KOPT-K1 (cell line): ENCODE data around the gene MAD1L1.

ENCODE experiments used
- H3K27ac ChIP-seq: fragments of 200-600 bp; sonication (generic); 2 replicates; pipeline ENCODE4 v1.5.1; 2016; ENCODE audit warnings: antibody characterized with exemption, mild to moderate bottlenecking, low read depth, low read length; ENCODE audit not compliant: poor library complexity, severe bottlenecking
- H3K36me3 ChIP-seq: fragments of 200-600 bp; sonication (generic); 2 replicates; pipeline ENCODE4 v1.5.1; 2017; ENCODE audit warnings: antibody characterized with exemption, mild to moderate bottlenecking, low read length, moderate library complexity; ENCODE audit not compliant: insufficient read depth
- H3K9me3 ChIP-seq: fragments of 200-600 bp; sonication (generic); 2 replicates; pipeline ENCODE4 v1.5.1; 2017; ENCODE audit warnings: antibody characterized with exemption, low read length, mild to moderate bottlenecking; ENCODE audit not compliant: insufficient read depth, poor library complexity, severe bottlenecking

Gene MAD1L1

GRCh38 chr7:2078899-2079298, 153.8 kb downstream of the MAD1L1 start:
- Histone ChIP-seq H3K9me3 (no peaks in the 10 kb centered on the region), H3K36me3 (peaks cover 26% of the 10 kb centered on the region), H3K27ac (no peak overlapping the region)

DNA sequence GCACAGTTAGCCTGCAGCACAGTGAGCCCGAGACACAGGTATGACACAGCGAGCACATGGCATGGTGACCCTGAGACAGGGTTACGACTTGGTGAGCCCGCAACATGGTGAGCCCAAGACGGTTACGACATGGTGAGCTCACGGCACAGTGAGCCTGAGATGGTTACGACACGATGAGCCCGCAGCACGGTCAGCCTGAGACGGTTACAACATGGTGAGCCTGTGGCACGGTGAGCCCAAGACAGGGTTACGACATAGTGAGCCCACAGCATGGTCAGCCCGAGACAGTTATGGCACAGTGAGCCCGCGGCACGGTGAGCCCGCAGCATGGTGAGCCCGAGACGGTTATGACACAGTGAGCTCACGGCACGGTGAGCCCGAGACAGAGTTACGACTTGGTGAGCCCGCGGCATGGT, 156.1 kb downstream of the MAD1L1 start:
- no peak overlapping the region for H3K27ac ChIP-seq
- no peaks in the 10 kb centered on the region for H3K9me3 ChIP-seq
- H3K36me3 ChIP-seq = peaks cover 13% of the 10 kb centered on the region

GRCh38 chr7:2075811-2076210, 156.9 kb downstream of the MAD1L1 start:
- H3K27ac ChIP-seq = no peak overlapping the region
- H3K9me3 ChIP-seq = no peaks in the 10 kb centered on the region
- H3K36me3 ChIP-seq = peaks cover 13% of the 10 kb centered on the region

GRCh38 chr7:2074691-2075090, 158.1 kb downstream of the MAD1L1 start:
- H3K36me3 ChIP-seq = peaks cover 13% of the 10 kb centered on the region
- peak overlapping the region; percentile 52 for H3K27ac ChIP-seq
- no peaks in the 10 kb centered on the region for H3K9me3 ChIP-seq

DNA sequence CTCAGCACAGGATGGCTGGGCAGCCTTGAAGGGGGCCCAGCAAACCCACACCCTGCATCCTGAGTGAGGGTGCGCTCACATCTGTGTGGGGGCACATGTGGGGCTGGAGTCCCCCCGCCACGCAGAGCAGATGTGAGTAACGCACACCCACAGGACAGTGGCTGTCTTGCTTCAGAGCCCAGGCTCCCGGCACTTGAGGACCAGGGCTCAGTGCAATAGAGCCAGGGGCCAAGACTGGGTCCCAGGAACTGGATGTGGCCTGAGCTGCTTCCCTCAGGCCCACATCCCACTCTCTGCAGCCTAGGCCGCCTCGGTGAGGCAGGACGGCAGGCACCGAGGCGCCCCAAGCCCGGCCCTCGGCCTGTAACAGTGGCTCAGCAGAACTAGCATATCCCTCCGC, 159.9 kb downstream of the MAD1L1 start:
- Histone ChIP-seq H3K36me3 (peaks cover 22% of the 10 kb centered on the region), H3K9me3 (no peaks in the 10 kb centered on the region), H3K27ac (peak overlapping the region; percentile 52)

DNA sequence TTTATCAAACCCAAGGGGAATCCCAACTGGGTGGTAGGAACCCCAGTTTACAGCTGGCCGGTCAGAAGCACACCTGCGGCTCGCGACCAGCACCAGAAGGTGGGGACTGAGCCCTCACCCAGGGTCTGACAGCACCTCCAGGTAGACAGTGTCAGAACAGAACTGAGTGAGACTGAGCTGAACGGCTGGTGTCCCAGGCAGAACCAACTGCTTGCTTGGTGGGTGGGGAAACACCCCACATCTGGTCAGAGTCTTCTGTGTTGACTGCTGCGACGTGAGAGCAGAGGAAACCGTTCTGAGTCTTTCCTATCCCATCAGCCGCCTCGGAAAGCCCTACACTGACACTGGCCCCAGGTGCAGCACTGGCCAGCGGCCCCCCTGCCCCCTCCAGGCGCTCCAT, 160.7 kb downstream of the MAD1L1 start:
- H3K36me3 ChIP-seq = peaks cover 28% of the 10 kb centered on the region
- peak overlapping the region; percentile 52 for H3K27ac ChIP-seq
- no peaks in the 10 kb centered on the region for H3K9me3 ChIP-seq

DNA sequence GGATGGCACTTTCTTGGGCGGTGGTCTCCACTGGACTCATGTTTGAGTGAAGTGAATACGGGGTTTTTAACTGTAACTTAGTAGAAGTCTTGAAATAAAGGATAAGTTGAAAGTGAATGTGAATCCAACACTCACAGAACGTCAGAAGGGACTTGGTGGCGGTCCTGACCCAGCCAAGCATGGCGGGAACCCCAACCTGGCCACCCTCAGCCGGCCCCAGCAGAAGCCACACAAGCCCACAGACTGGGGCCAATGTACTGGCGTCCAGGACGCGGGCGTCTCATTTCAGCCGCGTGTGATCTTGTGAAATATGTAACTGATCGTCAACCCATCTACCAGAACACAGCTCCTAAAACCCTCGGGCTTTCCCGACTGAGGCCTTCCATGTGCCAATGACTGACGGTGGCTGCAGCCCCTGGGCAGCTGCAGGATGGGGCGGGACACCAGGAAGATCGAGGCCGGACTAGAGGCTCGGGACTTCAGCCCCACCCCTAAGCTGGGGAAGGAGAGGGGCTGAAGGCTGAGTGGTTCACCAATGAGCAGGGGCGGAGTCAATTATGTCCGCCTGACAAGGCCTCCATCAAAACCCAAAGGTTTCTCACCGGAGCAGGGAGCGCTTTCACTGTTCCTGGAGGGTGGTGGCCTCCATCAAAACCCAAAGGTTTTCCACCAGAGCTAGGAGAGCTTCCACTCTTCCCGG, 161.5 kb downstream of the MAD1L1 start:
- H3K9me3 ChIP-seq = no peaks in the 10 kb centered on the region
- H3K36me3 ChIP-seq = peaks cover 21% of the 10 kb centered on the region
- peak overlapping the region; percentile 52 for H3K27ac ChIP-seq

GRCh38 chr7:2070151-2070763, 162.5 kb downstream of the MAD1L1 start:
- no peak overlapping the region for H3K27ac ChIP-seq
- H3K9me3 ChIP-seq = no peaks in the 10 kb centered on the region
- peaks cover 15% of the 10 kb centered on the region; the same call in 1 of the 2 replicates for H3K36me3 ChIP-seq

- Histone ChIP-seq H3K9me3 (no peaks in the 10 kb centered on the region), H3K36me3 (peaks cover 21% of the 10 kb centered on the region), H3K27ac (no peak overlapping the region)
Observed at GRCh38 chr7:2069472-2069860, 163.3 kb downstream of the MAD1L1 start.

DNA sequence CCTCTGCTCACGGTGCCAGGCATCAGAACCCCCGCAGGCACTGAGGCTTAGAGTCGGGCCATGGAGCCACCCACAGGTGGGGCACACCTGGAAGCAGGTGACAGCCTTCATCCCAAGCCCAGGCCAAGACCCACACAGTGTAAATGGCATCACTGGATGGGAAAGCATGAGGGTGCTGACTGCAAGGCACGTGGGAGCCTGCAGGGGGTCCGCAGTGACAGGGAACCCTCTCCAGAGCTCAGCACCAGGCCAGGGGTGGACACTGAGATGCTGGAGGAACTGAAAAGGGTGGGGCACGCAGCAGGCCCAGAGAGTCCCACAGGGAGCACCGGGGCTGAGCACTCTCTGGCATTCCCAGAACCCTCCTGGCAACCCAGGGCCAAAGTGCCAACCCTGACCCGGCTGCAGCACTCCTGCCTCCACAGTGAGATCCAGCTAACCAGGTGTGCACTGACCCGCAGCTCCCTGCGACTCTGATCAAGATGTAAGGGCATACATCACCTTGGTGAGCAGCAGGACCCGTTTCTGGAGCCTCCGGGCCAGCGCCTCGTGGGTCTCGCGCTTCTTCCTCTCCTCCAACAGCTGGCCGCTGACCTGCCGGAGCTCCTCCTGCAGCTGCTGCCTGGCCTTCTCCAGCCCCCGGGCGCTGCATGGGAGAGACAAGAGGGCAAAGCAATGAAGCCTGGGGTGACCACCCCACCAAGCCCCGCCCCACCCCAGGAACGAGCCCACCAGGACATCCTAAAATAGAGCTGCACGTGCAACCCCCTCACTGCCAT, 163.9 kb downstream of the MAD1L1 start:
- H3K9me3 ChIP-seq = no peaks in the 10 kb centered on the region
- peaks cover 27% of the 10 kb centered on the region for H3K36me3 ChIP-seq
- peak overlapping the region; percentile 97 for H3K27ac ChIP-seq

- Histone ChIP-seq H3K27ac (peak overlapping the region; percentile 97), H3K36me3 (peaks cover 51% of the 10 kb centered on the region), H3K9me3 (peaks cover 3% of the 10 kb centered on the region)
Observed at GRCh38 chr7:2066251-2066919, 166.4 kb downstream of the MAD1L1 start.

- peaks cover 10% of the 10 kb centered on the region for H3K9me3 ChIP-seq
- peak overlapping the region; percentile 97 for H3K27ac ChIP-seq
- H3K36me3 ChIP-seq = peaks cover 57% of the 10 kb centered on the region
Observed at GRCh38 chr7:2065528-2065927, 167.2 kb downstream of the MAD1L1 start.

- Histone ChIP-seq H3K36me3 (peaks cover 69% of the 10 kb centered on the region), H3K9me3 (peaks cover 22% of the 10 kb centered on the region), H3K27ac (peak overlapping the region; percentile 97)
Observed at GRCh38 chr7:2063563-2064260, 169.0 kb downstream of the MAD1L1 start.

DNA sequence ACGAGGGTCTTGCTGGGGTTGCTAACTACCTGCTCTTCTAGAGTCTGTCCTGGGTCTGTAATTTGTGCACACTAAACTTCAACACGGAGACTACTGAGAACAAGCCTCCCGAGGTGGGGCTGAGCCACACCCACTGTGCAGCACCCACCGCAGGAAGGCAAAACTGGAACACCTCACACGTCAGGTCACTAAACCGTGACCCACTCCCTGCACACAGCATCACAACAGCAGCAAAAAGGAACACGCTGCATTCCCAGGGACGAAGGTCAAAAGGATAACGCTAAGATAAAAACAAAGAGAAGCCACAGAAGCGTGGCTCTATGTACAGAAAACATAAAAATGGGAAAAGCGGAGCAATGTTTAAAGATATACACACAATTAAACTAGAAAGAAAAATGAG, 170.1 kb downstream of the MAD1L1 start:
- H3K9me3 ChIP-seq = peaks cover 22% of the 10 kb centered on the region
- H3K27ac ChIP-seq = no peak overlapping the region
- peaks cover 62% of the 10 kb centered on the region for H3K36me3 ChIP-seq
